ENCODE results near the gene TPP2. TPM values are rescaled to one million over a fixed set of nuclear protein-coding genes. Genes with fewer than 3 reads are reported as not detected.

TPP2 gene
- total RNA-seq, 1 experiment from 2014 or later, result 68.3 TPM

- H3K9me3 Mint-ChIP-seq, result no peaks in the 10 kb centered on the region
- no peak for ATAC-seq
- H3K27me3 Mint-ChIP-seq (ENCODE audit: low read depth), result no peaks in the 10 kb centered on the region
- H3K4me1 Mint-ChIP-seq, result peaks cover 13% of the 10 kb centered on the region
- H3K4me3 Mint-ChIP-seq, result no peak overlapping the region
- H3K27ac Mint-ChIP-seq, result no peak overlapping the region
- no peak for DNase-seq (ENCODE audit: low spot score)
- peaks cover 51% of the 10 kb centered on the region for H3K36me3 Mint-ChIP-seq
- TF ChIP-seq, protein P1, sequence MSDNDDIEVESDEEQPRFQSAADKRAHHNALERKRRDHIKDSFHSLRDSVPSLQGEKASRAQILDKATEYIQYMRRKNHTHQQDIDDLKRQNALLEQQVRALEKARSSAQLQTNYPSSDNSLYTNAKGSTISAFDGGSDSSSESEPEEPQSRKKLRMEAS (CRISPR knock-in tag; IDR thresholded peaks at IDR 0.05), result no peak
- TF ChIP-seq, protein P2, sequence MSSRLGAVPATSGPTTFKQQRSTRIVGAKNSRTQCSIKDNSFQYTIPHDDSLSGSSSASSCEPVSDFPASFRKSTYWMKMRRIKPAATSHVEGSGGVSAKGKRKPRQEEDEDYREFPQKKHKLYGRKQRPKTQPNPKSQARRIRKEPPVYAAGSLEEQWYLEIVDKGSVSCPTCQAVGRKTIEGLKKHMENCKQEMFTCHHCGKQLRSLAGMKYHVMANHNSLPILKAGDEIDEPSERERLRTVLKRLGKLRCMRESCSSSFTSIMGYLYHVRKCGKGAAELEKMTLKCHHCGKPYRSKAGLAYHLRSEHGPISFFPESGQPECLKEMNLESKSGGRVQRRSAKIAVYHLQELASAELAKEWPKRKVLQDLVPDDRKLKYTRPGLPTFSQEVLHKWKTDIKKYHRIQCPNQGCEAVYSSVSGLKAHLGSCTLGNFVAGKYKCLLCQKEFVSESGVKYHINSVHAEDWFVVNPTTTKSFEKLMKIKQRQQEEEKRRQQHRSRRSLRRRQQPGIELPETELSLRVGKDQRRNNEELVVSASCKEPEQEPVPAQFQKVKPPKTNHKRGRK (CRISPR knock-in tag; IDR thresholded peaks at IDR 0.05; ENCODE audit: borderline replicate concordance), result no peak
- no peak for TF ChIP-seq RELA (CRISPR knock-in tag; IDR thresholded peaks at IDR 0.05; ENCODE audit: borderline replicate concordance)
- CTCF ChIA-PET, result interaction anchor here (1.7 to 1.8 kb wide), 2 partner anchors 15 to 264 kb away, joined by 3 to 5 read pairs; no protein-coding TSS in a partner anchor
- POLR2A ChIA-PET, result interaction anchor here (1.5 kb wide), 1 partner anchor 10 kb away, joined by 5 read pairs; the partner anchor contains the start of gene TPP2
Measured at GRCh38 chr13:102606537-102607309, 9.9 kb downstream of the TPP2 start.

GRCh38 chr13:102608974-102609373 lies 12.2 kb downstream of the TPP2 start:
- CTCF ChIA-PET, result no interaction called here
- H3K27ac Mint-ChIP-seq, result no peak overlapping the region
- no peaks in the 10 kb centered on the region for H3K4me1 Mint-ChIP-seq
- H3K27me3 Mint-ChIP-seq (ENCODE audit: low read depth), result no peaks in the 10 kb centered on the region
- no peak for ATAC-seq
- no peak for DNase-seq (ENCODE audit: low spot score)
- no peaks in the 10 kb centered on the region for H3K9me3 Mint-ChIP-seq
- POLR2A ChIA-PET, result no interaction called here
- H3K36me3 Mint-ChIP-seq, result peaks cover 52% of the 10 kb centered on the region
- no peak overlapping the region for H3K4me3 Mint-ChIP-seq
- TF ChIP-seq TCF7 (CRISPR knock-in tag; IDR thresholded peaks at IDR 0.05; ENCODE audit: low read depth) (no peak), ZNF396 (CRISPR knock-in tag; IDR thresholded peaks at IDR 0.05; ENCODE audit: borderline replicate concordance) (no peak), GRHL2 (CRISPR knock-in tag; IDR thresholded peaks at IDR 0.05; ENCODE audit: insufficient replicate concordance, severe bottlenecking) (no peak), JAZF1 (CRISPR knock-in tag; IDR thresholded peaks at IDR 0.05) (no peak), FOXJ3 (CRISPR knock-in tag; IDR thresholded peaks at IDR 0.05; ENCODE audit: borderline replicate concordance) (no peak), ZNF281 (CRISPR knock-in tag; IDR thresholded peaks at IDR 0.05) (no peak), AR (CRISPR knock-in tag; IDR thresholded peaks at IDR 0.05) (no peak), ATF1 (CRISPR knock-in tag; IDR thresholded peaks at IDR 0.05) (no peak), FOXK1 (CRISPR knock-in tag; IDR thresholded peaks at IDR 0.05) (no peak), ZNF423 (CRISPR knock-in tag; IDR thresholded peaks at IDR 0.05) (no peak), ETV6 (CRISPR knock-in tag; IDR thresholded peaks at IDR 0.05) (no peak), SMAD4 (CRISPR knock-in tag; IDR thresholded peaks at IDR 0.05) (no peak), NFE2L1 (CRISPR knock-in tag; IDR thresholded peaks at IDR 0.05) (no peak)
- TF ChIP-seq, protein P3, sequence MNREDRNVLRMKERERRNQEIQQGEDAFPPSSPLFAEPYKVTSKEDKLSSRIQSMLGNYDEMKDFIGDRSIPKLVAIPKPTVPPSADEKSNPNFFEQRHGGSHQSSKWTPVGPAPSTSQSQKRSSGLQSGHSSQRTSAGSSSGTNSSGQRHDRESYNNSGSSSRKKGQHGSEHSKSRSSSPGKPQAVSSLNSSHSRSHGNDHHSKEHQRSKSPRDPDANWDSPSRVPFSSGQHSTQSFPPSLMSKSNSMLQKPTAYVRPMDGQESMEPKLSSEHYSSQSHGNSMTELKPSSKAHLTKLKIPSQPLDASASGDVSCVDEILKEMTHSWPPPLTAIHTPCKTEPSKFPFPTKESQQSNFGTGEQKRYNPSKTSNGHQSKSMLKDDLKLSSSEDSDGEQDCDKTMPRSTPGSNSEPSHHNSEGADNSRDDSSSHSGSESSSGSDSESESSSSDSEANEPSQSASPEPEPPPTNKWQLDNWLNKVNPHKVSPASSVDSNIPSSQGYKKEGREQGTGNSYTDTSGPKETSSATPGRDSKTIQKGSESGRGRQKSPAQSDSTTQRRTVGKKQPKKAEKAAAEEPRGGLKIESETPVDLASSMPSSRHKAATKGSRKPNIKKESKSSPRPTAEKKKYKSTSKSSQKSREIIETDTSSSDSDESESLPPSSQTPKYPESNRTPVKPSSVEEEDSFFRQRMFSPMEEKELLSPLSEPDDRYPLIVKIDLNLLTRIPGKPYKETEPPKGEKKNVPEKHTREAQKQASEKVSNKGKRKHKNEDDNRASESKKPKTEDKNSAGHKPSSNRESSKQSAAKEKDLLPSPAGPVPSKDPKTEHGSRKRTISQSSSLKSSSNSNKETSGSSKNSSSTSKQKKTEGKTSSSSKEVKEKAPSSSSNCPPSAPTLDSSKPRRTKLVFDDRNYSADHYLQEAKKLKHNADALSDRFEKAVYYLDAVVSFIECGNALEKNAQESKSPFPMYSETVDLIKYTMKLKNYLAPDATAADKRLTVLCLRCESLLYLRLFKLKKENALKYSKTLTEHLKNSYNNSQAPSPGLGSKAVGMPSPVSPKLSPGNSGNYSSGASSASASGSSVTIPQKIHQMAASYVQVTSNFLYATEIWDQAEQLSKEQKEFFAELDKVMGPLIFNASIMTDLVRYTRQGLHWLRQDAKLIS (CRISPR knock-in tag; IDR thresholded peaks at IDR 0.05; ENCODE audit: borderline replicate concordance), result no peak
- TF ChIP-seq, protein P4, sequence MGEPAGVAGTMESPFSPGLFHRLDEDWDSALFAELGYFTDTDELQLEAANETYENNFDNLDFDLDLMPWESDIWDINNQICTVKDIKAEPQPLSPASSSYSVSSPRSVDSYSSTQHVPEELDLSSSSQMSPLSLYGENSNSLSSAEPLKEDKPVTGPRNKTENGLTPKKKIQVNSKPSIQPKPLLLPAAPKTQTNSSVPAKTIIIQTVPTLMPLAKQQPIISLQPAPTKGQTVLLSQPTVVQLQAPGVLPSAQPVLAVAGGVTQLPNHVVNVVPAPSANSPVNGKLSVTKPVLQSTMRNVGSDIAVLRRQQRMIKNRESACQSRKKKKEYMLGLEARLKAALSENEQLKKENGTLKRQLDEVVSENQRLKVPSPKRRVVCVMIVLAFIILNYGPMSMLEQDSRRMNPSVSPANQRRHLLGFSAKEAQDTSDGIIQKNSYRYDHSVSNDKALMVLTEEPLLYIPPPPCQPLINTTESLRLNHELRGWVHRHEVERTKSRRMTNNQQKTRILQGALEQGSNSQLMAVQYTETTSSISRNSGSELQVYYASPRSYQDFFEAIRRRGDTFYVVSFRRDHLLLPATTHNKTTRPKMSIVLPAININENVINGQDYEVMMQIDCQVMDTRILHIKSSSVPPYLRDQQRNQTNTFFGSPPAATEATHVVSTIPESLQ (CRISPR knock-in tag; IDR thresholded peaks at IDR 0.05), result no peak
